PC-9 (cell line): ENCODE measurements around the gene ZNF354C. TPM values are rescaled to one million over a fixed set of nuclear protein-coding genes. Genes with fewer than 3 reads are reported as not detected.

ENCODE experiments used
- BruUV-seq: library from RNA; stranded (reverse); fragments of 400-500 nt; replicated peaks from 2 replicates; lab custom pipeline; 2021; lab: Mats Ljungman, UMichigan
- CTCF ChIA-PET: fragments of 300-600 bp; sonication (Branson Sonifier 250); formaldehyde crosslinking; loops from one replicate; lab custom pipeline; 2022; ENCODE audit warnings: antibody characterized with exemption; lab: Charles Lee
- POLR2A ChIA-PET: fragments of 300-600 bp; sonication (Branson Sonifier 250); formaldehyde crosslinking; loops from one replicate; lab custom pipeline; 2022; ENCODE audit warnings: antibody characterized with exemption; ENCODE audit not compliant: unreplicated experiment; lab: Charles Lee
- DNase-seq, 2 experiments: peaks; one replicate each; pipeline versions ENCODE4 v3.0.0 to v3.0.0-alpha.2; 2015 to 2022; ENCODE audit warnings: mixed read lengths in 1 of 2
- H2AFZ ChIP-seq: fragments of 200-600 bp; sonication (generic); 2 replicates; pipeline ENCODE4 v1.8.1; 2017; ENCODE audit warnings: antibody characterized with exemption
- H3F3A ChIP-seq: fragments of 200-600 bp; sonication (generic); 2 replicates; pipeline ENCODE4 v1.8.1; 2017; ENCODE audit warnings: antibody characterized with exemption, mild to moderate bottlenecking, low read depth; ENCODE audit not compliant: insufficient read depth
- H3K27ac ChIP-seq: fragments of 200-600 bp; sonication (generic); 2 replicates; pipeline ENCODE4 v1.6.1; 2016; ENCODE audit warnings: mixed run types
- H3K27me3 ChIP-seq: fragments of 200-600 bp; sonication (generic); 2 replicates; pipeline ENCODE4 v1.6.1; 2016; ENCODE audit warnings: low read depth, mixed run types; ENCODE audit not compliant: insufficient read depth
- H3K36me3 ChIP-seq: fragments of 200-600 bp; sonication (generic); 2 replicates; pipeline ENCODE4 v1.6.1; 2016; ENCODE audit warnings: low read depth, mixed run types
- H3K4me1 ChIP-seq: fragments of 200-600 bp; sonication (generic); replicated peaks from 2 replicates; pipeline ENCODE4 v1.6.1; 2016; ENCODE audit warnings: mixed run types; ENCODE audit not compliant: insufficient read depth
- H3K4me2 ChIP-seq: fragments of 200-600 bp; sonication (generic); 2 replicates; pipeline ENCODE4 v1.6.1; 2017; ENCODE audit warnings: mixed run types
- H3K4me3 ChIP-seq: fragments of 200-600 bp; sonication (generic); 2 replicates; pipeline ENCODE4 v1.6.1; 2016; ENCODE audit warnings: mixed run types
- H3K79me2 ChIP-seq: fragments of 200-600 bp; sonication (generic); 2 replicates; pipeline ENCODE4 v1.6.1; 2017; ENCODE audit warnings: low read depth, mixed run types
- H3K9me2 ChIP-seq: fragments of 200-600 bp; sonication (generic); 2 replicates; pipeline ENCODE4 v1.8.1; 2017; ENCODE audit warnings: mild to moderate bottlenecking; ENCODE audit not compliant: insufficient read depth
- H3K9me3 ChIP-seq: fragments of 200-600 bp; sonication (generic); 2 replicates; pipeline ENCODE4 v1.8.1; 2016; ENCODE audit warnings: low read depth; ENCODE audit not compliant: insufficient read depth
- H4K20me1 ChIP-seq: fragments of 200-600 bp; sonication (generic); 2 replicates; pipeline ENCODE4 v1.8.1; 2017; ENCODE audit not compliant: insufficient read depth
- CTCF ChIP-seq: fragments of 200-600 bp; sonication (generic); conservative IDR thresholded peaks from 2 replicates; pipeline ENCODE4 v1.6.1; 2017; ENCODE audit warnings: mixed run types, antibody characterized with exemption, mild to moderate bottlenecking, moderate library complexity
- EZH2 ChIP-seq: fragments of 200-600 bp; sonication (generic); IDR thresholded peaks from 2 replicates; pipeline ENCODE4 v1.8.0; 2017; ENCODE audit warnings: antibody characterized with exemption, low read depth
- intact Hi-C: fragments of 100-400 bp; cut with micrococcal nuclease; formaldehyde crosslinking; loops from one replicate; pipeline ENCODE4 v1.10.0; 2022; ENCODE audit not compliant: unreplicated experiment
- total RNA-seq: library from RNA; stranded (reverse); gene quantifications from 2 replicates; pipeline ENCODE4 v1.2.3, GENCODE V29; 2021

Gene ZNF354C
- total RNA-seq, 1 experiment from 2014 or later, result 2.5 TPM

- Histone ChIP-seq H3K27ac (no peak overlapping the region), H4K20me1 (no peaks in the 10 kb centered on the region), H2AFZ (no peak overlapping the region), H3K27me3 (peaks cover 92% of the 10 kb centered on the region), H3K9me2 (no peaks in the 10 kb centered on the region), H3K4me1 (no peaks in the 10 kb centered on the region), H3F3A (no peaks in the 10 kb centered on the region), H3K4me3 (no peak overlapping the region), H3K9me3 (0 out of 2 replicates have a peak, but pooled peaks cover 2% of the 10 kb centered on the region), H3K36me3 (no peaks in the 10 kb centered on the region), H3K79me2 (no peaks in the 10 kb centered on the region), H3K4me2 (no peak overlapping the region)
- TF ChIP-seq CTCF (no peak), EZH2 (no peak)
- intact Hi-C loops, result no loop called here
- CTCF ChIA-PET, result no interaction called here
- POLR2A ChIA-PET, result no interaction called here
- no peak for DNase-seq
- no TSS peak for BruUV-seq
These were observed 55.1 kb downstream of the ZNF354C start for GRCh38 chr5:179115307-179115706.

- H4K20me1 ChIP-seq, result no peaks in the 10 kb centered on the region
- H3K9me2 ChIP-seq, result no peaks in the 10 kb centered on the region
- H3K36me3 ChIP-seq, result no peaks in the 10 kb centered on the region
- BruUV-seq, result no TSS peak
- H3K79me2 ChIP-seq, result no peaks in the 10 kb centered on the region
- no peak overlapping the region for H3K27ac ChIP-seq
- CTCF ChIA-PET, result no interaction called here
- peaks cover 85% of the 10 kb centered on the region for H3K27me3 ChIP-seq
- TF ChIP-seq EZH2 (no peak), CTCF (no peak)
- intact Hi-C loops, result no loop called here
- H2AFZ ChIP-seq, result no peak overlapping the region
- H3K4me3 ChIP-seq, result no peak overlapping the region
- no peaks in the 10 kb centered on the region for H3K4me1 ChIP-seq
- DNase-seq, result no peak
- POLR2A ChIA-PET, result no interaction called here
- no peaks in the 10 kb centered on the region for H3K9me3 ChIP-seq
- H3F3A ChIP-seq, result no peaks in the 10 kb centered on the region
- no peak overlapping the region for H3K4me2 ChIP-seq
These were observed 55.8 kb downstream of the ZNF354C start for GRCh38 chr5:179115845-179116524.

GRCh38 chr5:179118338-179118737 lies 58.2 kb downstream of the ZNF354C start:
- CTCF ChIA-PET, result no interaction called here
- POLR2A ChIA-PET, result no interaction called here
- H3K4me1 ChIP-seq, result no peaks in the 10 kb centered on the region
- no peaks in the 10 kb centered on the region for H3F3A ChIP-seq
- H3K4me3 ChIP-seq, result no peak overlapping the region
- intact Hi-C loops, result no loop called here
- no peaks in the 10 kb centered on the region for H4K20me1 ChIP-seq
- no peaks in the 10 kb centered on the region for H3K79me2 ChIP-seq
- H3K36me3 ChIP-seq, result no peaks in the 10 kb centered on the region
- no peaks in the 10 kb centered on the region for H3K9me3 ChIP-seq
- no peak for DNase-seq
- no peak overlapping the region for H3K4me2 ChIP-seq
- H3K27me3 ChIP-seq, result peaks cover 67% of the 10 kb centered on the region
- no peak overlapping the region for H3K27ac ChIP-seq
- BruUV-seq, result no TSS peak
- H2AFZ ChIP-seq, result no peak overlapping the region
- TF ChIP-seq CTCF (no peak), EZH2 (no peak)
- no peaks in the 10 kb centered on the region for H3K9me2 ChIP-seq
